Endothelial cell of umbilical vein (primary cell): ENCODE results near the gene CFAP46. TPM values are rescaled to one million over a fixed set of nuclear protein-coding genes. Genes with fewer than 3 reads are reported as not detected.

Source experiments
- BruUV-seq: library from RNA; stranded (reverse); fragments of 400-500 nt; replicated peaks from 2 replicates; lab custom pipeline; 2021; lab: Mats Ljungman, UMichigan
- CTCF ChIA-PET: fragments of 300-600, 350-600 bp; sonication (Branson Sonifier 250); formaldehyde crosslinking; loops from one replicate; lab custom pipeline; 2021; ENCODE audit warnings: antibody characterized with exemption, inconsistent platforms; lab: Charles Lee
- POLR2A ChIA-PET: fragments of 300-600, 350-600 bp; sonication (Branson Sonifier 250); formaldehyde crosslinking; loops from one replicate; lab custom pipeline; 2021; ENCODE audit warnings: antibody characterized with exemption, inconsistent platforms; lab: Charles Lee
- DNase-seq: peaks from one replicate; pipeline ENCODE4 v3.0.0-alpha.2; 2011; ENCODE audit warnings: low read depth, low spot score
- FAIRE-seq: peaks from 2 replicates; lab custom pipeline; 2011; peaks lifted over from hg19 to GRCh38; lab: Jason Lieb, UNC
- H2AFZ ChIP-seq: 2 replicates; pipeline ENCODE4 v1.6.0; 2012; ENCODE audit warnings: low read depth, low read length, control low read depth, inconsistent platforms
- H3K27ac ChIP-seq: 2 replicates; pipeline ENCODE4 v1.5.1; 2011; ENCODE audit warnings: low read depth, mild to moderate bottlenecking, control low read depth, low read length, moderate library complexity; ENCODE audit not compliant: insufficient read depth
- H3K27me3 ChIP-seq, 2 experiments: 2 replicates each; pipeline versions ENCODE4 v1.6.0 to v1.6.1; 2011; ENCODE audit warnings: low read length in 2 of 2, mixed read lengths in 1 of 2; ENCODE audit not compliant: control insufficient read depth in 2 of 2, insufficient read depth in 2 of 2
- H3K36me3 ChIP-seq, 2 experiments: 2 replicates in 1 of 2; 3 replicates in 1 of 2; pipeline ENCODE4 v1.5.1; 2011; ENCODE audit warnings: low read length in 2 of 2, mild to moderate bottlenecking in 1 of 2, moderate library complexity in 1 of 2; ENCODE audit not compliant: control insufficient read depth in 2 of 2, insufficient read depth in 2 of 2; ENCODE audit errors: extremely low read depth in 1 of 2
- H3K4me1 ChIP-seq: 3 replicates; pipeline ENCODE4 v1.5.1; 2011; ENCODE audit warnings: mild to moderate bottlenecking, low read length; ENCODE audit not compliant: control insufficient read depth, insufficient read depth; ENCODE audit errors: extremely low read depth
- H3K4me2 ChIP-seq: 2 replicates; pipeline ENCODE4 v1.6.1; 2011; ENCODE audit warnings: low read length, control low read depth, mixed read lengths; ENCODE audit not compliant: insufficient read depth
- H3K4me3 ChIP-seq, 3 experiments: fragments of 200-600 bp in 1 of 3; sonication (generic), shearing (Covaris generic) in 1 of 3; replicated peaks in 1 of 3; 2 replicates each; pipeline ENCODE4 v1.5.1; 2011 to 2016; ENCODE audit warnings: control low read depth in 3 of 3, low read length in 3 of 3, mild to moderate bottlenecking in 2 of 3, inconsistent platforms in 1 of 3, low read depth in 1 of 3, moderate library complexity in 1 of 3; ENCODE audit not compliant: insufficient read depth in 1 of 3
- H3K79me2 ChIP-seq: 2 replicates; pipeline ENCODE4 v1.6.0; 2012; ENCODE audit warnings: low read length, inconsistent platforms; ENCODE audit not compliant: control insufficient read depth, insufficient read depth
- H3K9ac ChIP-seq: replicated peaks from 2 replicates; pipeline ENCODE3; 2011; ENCODE audit warnings: low read length, control low read depth; ENCODE audit not compliant: insufficient read depth; ENCODE audit errors: extremely low read depth
- H3K9me1 ChIP-seq: replicated peaks from 3 replicates; pipeline ENCODE4 v1.6.0; 2011; ENCODE audit warnings: mild to moderate bottlenecking, low read length; ENCODE audit not compliant: control insufficient read depth, insufficient read depth; ENCODE audit errors: extremely low read depth
- H3K9me3 ChIP-seq: replicated peaks from 2 replicates; pipeline ENCODE4 v1.5.1; 2012; ENCODE audit warnings: low read length, inconsistent platforms; ENCODE audit not compliant: control insufficient read depth, insufficient read depth
- H4K20me1 ChIP-seq: replicated peaks from 2 replicates; pipeline ENCODE3; 2011; ENCODE audit warnings: mild to moderate bottlenecking, low read length; ENCODE audit not compliant: control insufficient read depth, insufficient read depth; ENCODE audit errors: extremely low read depth
- CTCF ChIP-seq, 2 donors: IDR thresholded peaks; 1 replicate in 1 of 2; 2 replicates in 1 of 2; pipeline ENCODE4 v1.5.1; 2011; ENCODE audit warnings: low read length in 2 of 2, mild to moderate bottlenecking in 2 of 2, moderate library complexity in 2 of 2, control low read depth in 1 of 2, inconsistent platforms in 1 of 2, low read depth in 1 of 2; ENCODE audit not compliant: insufficient read depth in 1 of 2; ENCODE audit errors: extremely low read depth in 1 of 2
- EZH2 ChIP-seq: IDR thresholded peaks from 2 replicates; pipeline ENCODE4 v1.6.1; 2012; ENCODE audit warnings: borderline replicate concordance, low read depth, mild to moderate bottlenecking, moderate library complexity, low read length, inconsistent platforms; ENCODE audit not compliant: severe bottlenecking
- FOS ChIP-seq: IDR thresholded peaks from 2 replicates; pipeline ENCODE4 v1.6.1; 2011; ENCODE audit warnings: mild to moderate bottlenecking, low read length, moderate library complexity, borderline replicate concordance; ENCODE audit not compliant: insufficient read depth
- GATA2 ChIP-seq: IDR thresholded peaks from 2 replicates; pipeline ENCODE4 v1.7.0; 2011; ENCODE audit warnings: low read depth, mild to moderate bottlenecking, moderate library complexity, mixed read lengths, low read length; ENCODE audit not compliant: insufficient read length, insufficient read depth
- JUN ChIP-seq: IDR thresholded peaks from 2 replicates; pipeline ENCODE4 v1.6.1; 2011; ENCODE audit warnings: borderline replicate concordance, low read depth; ENCODE audit not compliant: insufficient read length, insufficient read depth
- MAX ChIP-seq: IDR thresholded peaks from 2 replicates; pipeline ENCODE4 v1.6.1; 2011; ENCODE audit not compliant: insufficient read depth, insufficient read length
- MYC ChIP-seq: IDR thresholded peaks from one replicate; pipeline ENCODE4 v1.6.1; 2011; ENCODE audit warnings: mild to moderate bottlenecking, low read depth, low read length
- POLR2A ChIP-seq: IDR thresholded peaks from 2 replicates; pipeline ENCODE4 v1.6.1; 2012; ENCODE audit warnings: low read depth, mild to moderate bottlenecking, control low read depth, low read length
- POLR2AphosphoS5 ChIP-seq: IDR thresholded peaks from 2 replicates; pipeline ENCODE4 v1.6.1; 2012; ENCODE audit warnings: low read depth, mild to moderate bottlenecking, control low read depth, low read length, moderate library complexity; ENCODE audit not compliant: insufficient read depth
- dilution Hi-C: fragments of 300-500 bp; cut with MboI; formaldehyde crosslinking; loops from one replicate; pipeline ENCODE4 v1.15.0; 2019; ENCODE audit warnings: low sequenced_read_pairs; ENCODE audit not compliant: extremely low pct_ligation_motif_present
- intact Hi-C: fragments of 100-400 bp; cut with micrococcal nuclease; formaldehyde crosslinking; loops from one replicate; pipeline ENCODE4 v1.10.0; 2022
- polyA plus RNA-seq, 4 experiments: library from polyadenylated mRNA; depleted of rRNA in 3 of 4; stranded (reverse) in 3 of 4; unstranded in 1 of 4; fragments of >200 nt; gene quantifications; 2 replicates each; pipeline versions ENCODE4 v1.2.1 to v1.2.3, GENCODE V29; 2011 to 2012; ENCODE audit warnings: missing spikeins in 1 of 4
- total RNA-seq: library from RNA; stranded (reverse); gene quantifications from 2 replicates; pipeline ENCODE4 v1.2.3, GENCODE V29; 2021

The CFAP46 gene
- total and polyA plus RNA-seq, 2 donors (not counting 3 experiments of a cell fraction or from before 2014, with no cell fraction given), result 0.75 to 0.98 TPM

GRCh38 chr10:132922872-132923271, 19.5 kb downstream of the CFAP46 start:
- H3K27me3 ChIP-seq, result no peaks in the 10 kb centered on the region
- H3K9me1 ChIP-seq, result no peaks in the 10 kb centered on the region
- FAIRE-seq, result no peak
- no peaks in the 10 kb centered on the region for H3K79me2 ChIP-seq
- H3K4me3 ChIP-seq, result no peak overlapping the region
- no peaks in the 10 kb centered on the region for H3K4me1 ChIP-seq
- DNase-seq, result no peak
- H3K9me3 ChIP-seq, result no peaks in the 10 kb centered on the region
- no peak overlapping the region for H3K9ac ChIP-seq
- H3K4me2 ChIP-seq, result no peak overlapping the region
- H3K27ac ChIP-seq, result no peak overlapping the region
- TF ChIP-seq POLR2A, result no peak
- no peak for TF ChIP-seq EZH2
- no peak for TF ChIP-seq POLR2AphosphoS5
- no peak for TF ChIP-seq MYC
- TF ChIP-seq FOS, result no peak
- TF ChIP-seq GATA2, result no peak
- TF ChIP-seq CTCF (IDR thresholded peaks at IDR 0.05; ENCODE audit: extremely low read depth in 1 of 2, insufficient read depth in 1 of 2, low read depth in 1 of 2, low read length in 2 of 2), result no peak
- no peak for TF ChIP-seq JUN
- no peak for TF ChIP-seq MAX
- BruUV-seq, result no TSS peak
- ChIA-PET POLR2A (no interaction called here), CTCF (no interaction called here)
- intact Hi-C loops, result no loop called here
- no peak overlapping the region for H2AFZ ChIP-seq
- no peaks in the 10 kb centered on the region for H3K36me3 ChIP-seq
- H4K20me1 ChIP-seq, result no peaks in the 10 kb centered on the region
- dilution Hi-C loops, result no loop called here
